ENCODE results near the gene HS6ST3.
A peak's percentile ranks its signal among the peaks of the same experiment; 100 is the strongest.
"Not testable (repeated sequence)": the region's sequence is repeated elsewhere in the genome, so short reads cannot be mapped to it uniquely, and the experiment has no call there.

The HS6ST3 gene

DNA sequence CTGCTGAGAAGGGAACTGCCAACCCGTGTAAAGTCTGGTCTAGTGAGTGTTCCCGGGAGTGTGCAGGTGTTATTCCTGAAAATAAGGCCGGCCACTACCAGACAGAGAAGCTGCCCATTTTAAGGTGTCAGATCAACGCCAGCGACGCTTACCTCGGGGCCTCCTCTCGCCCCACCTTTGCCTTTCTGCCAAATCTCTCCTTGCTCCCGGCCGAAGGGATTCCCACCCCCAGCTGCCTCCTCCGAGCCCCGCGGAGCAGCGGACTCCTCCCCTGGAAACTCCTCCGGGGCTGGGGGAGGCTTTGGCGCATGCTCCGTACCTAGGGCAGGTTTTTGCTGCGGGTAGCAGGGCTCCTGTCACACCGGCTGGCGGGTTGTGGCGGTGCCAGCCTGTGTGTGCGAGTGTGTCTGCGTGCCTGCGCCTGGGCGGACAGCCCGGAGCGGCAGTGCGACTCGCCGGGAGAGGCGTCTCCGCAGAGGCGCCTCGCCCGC lies at the start of gene HS6ST3:
TSS of gene HS6ST3 (plus strand) at position 359 of the 491 bp plus-strand sequence.
- peak; percentile 40 for DNase-seq

DNA sequence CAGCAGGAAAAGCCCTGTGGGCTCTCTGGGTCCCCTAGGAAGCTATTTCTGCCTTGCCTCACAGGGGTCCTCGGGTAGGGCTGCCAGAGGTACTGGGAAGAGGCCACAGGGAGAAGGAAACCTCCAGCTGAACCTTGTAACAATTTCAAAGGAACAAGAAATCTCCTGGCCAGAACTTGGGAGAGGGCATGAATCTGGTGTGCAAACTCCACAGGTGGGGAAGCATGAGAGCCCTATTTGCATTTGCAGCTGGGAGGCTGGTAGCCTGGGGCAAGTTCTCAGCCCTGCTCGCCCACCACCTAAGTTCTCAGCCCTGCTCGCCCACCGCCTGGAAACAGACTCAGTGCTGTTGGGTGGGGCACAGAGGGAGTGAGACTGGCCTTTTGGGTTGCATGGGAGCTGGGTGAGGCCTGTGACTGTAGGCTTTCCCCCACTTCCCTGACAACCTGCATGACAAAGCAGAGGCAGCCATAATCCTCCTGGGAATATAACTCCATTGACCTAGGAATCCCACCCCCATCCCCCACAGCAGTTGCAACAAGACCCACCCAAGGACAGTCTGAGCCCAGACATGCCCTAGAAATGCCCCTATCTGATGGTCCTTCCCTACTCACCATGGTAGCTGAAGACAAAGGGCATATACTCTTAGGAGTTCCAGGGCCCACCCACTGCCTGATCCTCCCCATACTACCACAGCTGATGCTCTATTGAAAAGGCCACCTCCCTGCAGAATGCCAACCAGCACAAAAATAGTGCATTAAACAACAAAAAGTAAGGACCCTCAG lies 48.4 kb upstream of the HS6ST3 start:
- no peak for DNase-seq

DNA sequence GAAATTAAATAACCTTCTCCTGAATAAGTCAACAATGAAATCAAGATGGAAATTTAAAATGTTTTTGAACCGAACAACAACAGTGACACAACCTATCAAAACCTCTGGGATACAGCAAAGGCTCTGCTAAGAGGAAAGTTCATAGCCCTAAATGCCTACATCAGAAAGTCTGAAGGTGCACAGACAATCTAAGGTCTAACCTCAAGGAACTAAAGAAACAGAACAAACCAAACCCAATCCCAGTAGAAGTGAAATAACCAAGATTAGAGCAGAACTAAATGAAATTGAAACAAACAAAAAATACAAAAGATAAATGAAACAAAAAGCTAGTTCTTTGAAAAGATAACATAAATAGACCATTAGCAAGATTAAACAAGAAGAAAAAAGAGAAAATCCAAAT lies 45.7 kb upstream of the HS6ST3 start:
- DNase-seq, result no peak

DNA sequence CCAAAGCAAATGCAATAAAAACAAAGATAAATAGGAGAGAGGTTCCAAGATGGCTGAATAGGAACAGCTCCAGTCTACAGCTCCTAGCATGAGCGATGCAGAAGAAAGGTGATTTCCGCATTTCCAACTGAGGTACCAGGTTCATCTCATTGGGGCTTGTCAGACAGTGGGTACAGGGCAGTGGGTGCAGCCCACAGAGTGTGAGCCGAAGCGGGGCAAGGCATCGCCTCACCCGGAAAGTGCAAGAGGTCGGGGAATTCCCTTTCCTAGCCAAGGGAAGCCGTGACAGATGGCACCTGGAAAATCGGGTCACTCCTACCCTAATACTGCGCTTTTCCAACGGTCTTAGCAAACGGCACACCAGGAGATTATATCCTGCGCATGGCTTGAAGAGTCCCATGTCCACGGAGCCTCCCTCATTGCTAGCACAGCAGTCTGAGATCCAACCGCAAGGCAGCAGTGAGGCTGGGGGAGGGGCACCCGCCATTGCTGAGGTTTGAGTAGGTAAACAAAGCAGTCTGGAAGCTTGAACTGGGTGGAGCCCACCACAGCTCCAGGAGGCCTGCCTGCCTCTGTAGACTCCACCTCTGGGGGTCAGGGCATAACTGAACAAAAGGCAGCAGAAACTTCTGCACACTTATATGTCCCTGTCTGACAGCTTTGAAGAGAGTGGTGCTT lies 43.3 kb upstream of the HS6ST3 start:
- not testable (repeated sequence) for DNase-seq

DNA sequence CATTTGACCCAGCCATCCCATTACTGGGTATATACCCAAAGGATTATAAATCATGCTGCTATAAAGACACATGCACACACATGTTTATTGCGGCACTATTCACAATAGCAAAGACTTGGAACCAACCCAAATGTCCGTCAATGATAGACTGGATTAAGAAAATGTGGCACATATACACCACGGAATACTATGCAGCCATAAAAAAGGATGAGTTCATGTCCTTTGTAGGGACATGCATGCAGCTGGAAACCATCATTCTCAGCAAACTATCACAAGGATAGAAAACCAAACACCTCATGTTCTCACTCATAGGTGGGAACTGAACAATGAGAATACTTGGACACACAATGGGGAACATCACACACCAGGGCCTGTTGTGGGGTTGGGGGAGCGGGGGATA lies 39.0 kb upstream of the HS6ST3 start:
- DNase-seq, result not testable (repeated sequence)

DNA sequence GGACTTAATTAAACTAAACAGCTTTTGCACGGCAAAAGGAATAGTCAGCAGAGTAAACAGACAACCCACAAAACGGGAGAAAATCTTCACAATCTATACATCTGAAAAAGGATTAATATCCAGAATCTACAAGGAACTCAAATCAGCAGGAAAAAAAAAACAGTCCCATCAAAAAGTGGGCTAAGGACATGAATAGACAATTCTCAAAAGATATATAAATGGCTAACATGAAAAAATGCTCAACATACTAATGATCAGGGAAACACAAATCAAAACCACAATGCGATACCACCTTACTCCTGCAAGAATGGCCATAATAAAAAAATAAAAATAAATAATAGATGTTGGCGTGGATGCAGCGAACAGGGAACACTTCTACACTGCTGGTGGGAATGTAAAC lies 38.4 kb upstream of the HS6ST3 start:
- DNase-seq, result not testable (repeated sequence)

DNA sequence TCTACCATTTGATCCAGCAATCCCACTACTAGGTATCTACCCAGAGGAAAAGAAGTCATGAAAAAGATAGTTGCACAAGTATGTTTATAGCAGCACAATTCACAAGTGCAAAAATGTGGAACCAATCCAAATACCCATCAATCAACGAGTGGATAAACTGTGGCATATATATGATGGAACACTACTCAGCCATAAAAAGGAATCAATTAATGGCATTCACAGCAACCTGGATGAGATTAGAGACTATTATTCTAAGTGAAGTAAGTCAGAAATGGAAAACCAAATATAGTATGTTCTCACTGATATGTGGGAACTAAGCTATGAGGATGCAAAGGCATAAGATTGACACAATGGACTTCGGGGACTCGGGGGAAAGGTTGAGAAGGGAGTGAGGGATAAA lies 38.0 kb upstream of the HS6ST3 start:
- not testable (repeated sequence) for DNase-seq

DNA sequence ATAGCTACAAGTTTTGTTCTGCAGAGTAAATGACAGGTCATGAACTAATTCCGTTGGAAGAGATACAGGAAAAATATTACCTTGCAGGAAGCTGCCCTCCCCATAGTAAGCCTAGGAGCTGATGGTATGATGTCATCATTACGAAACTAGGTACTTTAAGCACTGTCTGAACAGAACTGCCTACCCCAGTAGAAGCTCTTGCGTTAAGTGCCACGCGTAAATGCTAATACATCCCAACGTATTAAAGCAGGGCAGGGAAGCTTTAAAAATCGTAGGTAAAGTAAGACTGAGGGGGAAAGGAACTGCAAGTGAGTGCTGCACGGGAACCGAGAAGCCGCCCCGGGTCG lies 37.3 kb upstream of the HS6ST3 start:
- DNase-seq, result peak; percentile 37

DNA sequence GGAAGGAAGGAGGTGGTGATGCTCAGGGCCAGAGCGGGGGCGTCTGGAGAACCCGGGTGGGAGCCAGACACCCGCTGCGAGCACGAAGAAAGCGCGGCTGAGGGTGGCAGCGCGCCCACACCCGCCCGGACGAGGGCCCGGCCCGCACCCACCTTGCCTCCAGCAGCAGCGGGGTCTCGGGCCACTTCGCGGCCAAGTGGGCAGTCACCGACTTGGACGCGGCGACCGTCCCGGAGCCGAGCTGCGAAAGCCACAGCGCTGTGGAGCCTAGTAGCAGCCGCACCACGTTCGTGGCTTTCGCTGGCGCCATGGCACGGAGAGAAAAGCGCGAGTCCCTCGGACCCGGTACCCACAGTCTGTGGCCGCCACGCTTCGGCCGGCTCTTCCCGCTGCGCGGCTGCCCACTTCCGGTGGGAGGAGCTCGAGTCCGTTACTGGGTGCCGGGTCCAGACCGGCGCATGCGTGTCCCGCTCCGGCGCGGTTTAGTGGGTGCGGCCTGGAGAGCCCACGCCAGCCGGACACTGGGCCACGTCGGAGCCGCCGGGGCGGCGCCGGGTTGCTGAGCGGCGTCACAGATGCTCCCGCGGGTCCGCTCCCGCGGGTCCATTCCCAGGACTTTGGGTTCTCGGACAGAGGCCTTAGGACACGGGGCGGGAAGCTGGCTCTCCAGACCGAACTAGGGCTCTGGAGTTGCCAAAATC lies 36.8 kb upstream of the HS6ST3 start, which contains the start of gene UGGT2:
TSS of gene UGGT2 (minus strand) at position 399 of the 701 bp plus-strand sequence. CDS start at position 310, 89 bp downstream.
- peak; percentile 78 for DNase-seq

DNA sequence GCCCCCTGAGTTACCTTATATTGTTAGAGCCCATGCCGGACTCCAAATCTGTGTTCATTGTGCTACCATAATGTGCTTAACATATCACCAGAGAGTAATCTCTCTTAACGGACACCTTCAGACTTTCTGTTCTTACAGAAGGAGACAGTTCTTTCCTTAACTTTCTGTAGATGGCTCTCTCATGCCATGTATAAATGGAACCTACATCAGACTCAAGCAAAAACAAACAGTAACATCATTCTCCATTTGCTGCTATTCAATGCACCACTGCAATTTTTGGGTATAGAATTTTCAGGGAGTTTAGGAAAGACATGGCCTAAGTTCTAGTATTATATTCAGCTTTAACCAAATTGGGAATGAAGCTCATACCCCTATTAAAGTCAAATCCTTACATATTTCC lies 24.1 kb upstream of the HS6ST3 start:
- no peak for DNase-seq

DNA sequence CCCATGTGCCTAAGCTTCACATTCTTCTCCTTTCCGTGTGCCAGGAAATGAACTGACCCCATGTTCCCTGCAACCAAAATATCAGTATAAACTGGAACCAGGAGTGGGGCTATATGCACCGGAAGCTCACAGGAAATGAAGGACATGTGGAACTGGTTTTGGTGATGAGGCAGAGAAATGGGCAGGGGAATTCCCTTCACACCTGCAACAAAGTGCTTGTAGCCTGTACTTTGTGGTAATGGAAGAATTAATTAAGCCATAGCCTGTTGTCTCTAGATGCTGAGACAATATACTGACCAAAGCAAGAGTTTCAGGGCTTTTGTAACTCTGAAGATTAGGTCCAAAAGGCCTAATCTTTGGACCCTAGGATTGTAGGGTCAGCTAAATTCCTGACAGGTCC lies 21.2 kb upstream of the HS6ST3 start:
- DNase-seq, result no peak

DNA sequence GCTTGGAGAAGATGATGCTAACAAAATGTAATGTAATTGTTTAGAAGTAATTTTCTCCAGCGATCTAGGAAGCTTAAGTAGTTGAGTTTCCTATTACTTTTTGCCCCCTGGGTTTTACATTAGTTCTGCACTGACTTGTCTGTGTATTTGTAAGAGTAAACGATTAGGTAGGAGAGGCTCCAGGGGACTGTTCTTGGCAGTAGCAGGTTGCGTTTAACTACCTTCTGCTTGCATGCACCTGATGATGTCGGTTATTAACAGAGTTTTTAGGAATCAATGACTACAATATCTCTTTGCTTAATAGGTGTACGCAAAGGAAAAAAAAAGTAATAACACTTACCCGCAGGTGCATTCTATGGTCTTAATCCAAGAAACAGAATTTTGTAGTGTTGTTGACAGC lies 18.4 kb upstream of the HS6ST3 start:
- DNase-seq, result no peak

DNA sequence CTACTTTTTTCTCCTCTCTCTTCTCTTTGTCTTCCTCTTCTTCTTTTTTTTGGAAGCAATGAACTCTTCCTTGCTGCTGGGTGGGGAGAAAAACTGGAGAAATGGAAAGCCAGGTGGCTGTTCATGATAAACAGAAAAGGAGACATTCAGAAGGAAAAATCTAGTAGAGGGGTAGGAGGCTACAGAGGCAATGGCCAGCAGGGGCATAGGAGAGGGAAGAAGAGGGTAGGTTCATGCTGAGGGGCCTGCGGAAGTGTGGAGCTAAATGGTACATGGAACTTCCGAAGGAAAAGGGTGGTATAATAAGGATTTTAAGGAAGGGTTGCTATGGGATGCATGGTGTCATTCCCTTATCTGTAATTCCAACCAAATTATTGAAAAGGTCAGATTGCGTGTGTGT lies 17.5 kb upstream of the HS6ST3 start:
- no peak for DNase-seq

DNA sequence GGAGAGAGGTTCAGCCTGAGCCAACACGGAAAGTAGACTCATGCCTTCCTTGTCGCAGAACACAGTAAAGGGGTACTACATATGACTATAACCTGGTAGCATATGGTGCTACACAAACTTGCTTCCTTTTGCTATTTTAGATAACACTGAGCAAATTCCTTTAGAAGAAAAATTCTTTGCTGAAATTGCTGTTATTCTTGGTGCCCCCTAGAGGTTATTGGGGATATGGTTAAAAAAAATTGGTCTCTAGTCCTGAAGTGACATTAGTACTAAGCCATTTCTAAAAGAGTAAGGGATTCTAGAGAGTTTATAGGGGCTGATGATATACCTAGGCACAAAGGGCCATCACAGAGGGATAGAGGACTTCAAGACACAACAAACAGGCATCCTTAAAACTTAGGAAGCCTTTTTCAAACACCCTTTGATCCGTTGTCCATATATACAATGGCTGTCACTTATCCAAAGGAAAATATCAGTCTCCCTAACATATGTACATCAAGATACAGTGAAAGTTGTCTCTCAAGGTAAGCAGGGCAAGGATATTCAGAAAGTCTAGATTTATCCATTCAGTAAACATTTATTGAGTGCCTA lies 13.9 kb upstream of the HS6ST3 start:
- DNase-seq, result no peak

DNA sequence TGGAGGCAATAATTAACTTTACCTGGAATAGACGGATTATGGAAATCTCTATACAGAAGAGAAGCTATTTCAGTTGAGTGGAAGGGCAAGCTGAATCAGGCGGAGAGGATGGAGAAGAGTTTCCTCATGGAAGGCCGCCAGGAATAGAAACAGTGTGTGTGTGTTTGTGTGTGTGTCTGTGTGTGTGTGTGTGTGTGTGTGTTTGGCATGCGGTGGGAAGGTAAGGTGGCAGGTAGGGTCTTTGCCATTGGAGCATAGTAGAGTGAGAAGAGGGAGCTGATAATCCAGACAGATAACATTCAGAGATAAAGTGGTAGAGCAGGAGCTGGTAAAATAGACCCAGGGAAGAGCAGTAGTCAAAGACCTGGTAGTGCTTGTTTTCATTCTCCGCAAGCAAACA lies 9.2 kb upstream of the HS6ST3 start:
- DNase-seq, result no peak

DNA sequence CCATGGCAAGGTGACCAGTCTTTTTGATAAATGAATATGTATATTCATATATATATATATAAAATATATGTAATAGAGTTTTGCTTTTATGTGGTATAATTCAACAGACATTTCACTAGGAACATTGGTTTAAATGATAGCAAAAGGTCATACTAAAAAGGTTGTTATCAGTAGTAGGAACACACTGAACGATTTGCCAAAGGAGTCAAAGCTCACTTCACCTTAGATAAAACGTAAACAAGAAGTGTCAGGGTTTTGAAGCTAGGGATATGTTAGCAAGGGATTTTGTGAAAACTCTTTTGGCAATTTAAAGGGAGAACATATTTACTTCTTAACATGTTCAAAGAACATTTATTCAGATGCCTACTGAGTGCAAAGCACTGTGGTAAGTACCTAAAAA lies 8.0 kb upstream of the HS6ST3 start:
- no peak for DNase-seq

DNA sequence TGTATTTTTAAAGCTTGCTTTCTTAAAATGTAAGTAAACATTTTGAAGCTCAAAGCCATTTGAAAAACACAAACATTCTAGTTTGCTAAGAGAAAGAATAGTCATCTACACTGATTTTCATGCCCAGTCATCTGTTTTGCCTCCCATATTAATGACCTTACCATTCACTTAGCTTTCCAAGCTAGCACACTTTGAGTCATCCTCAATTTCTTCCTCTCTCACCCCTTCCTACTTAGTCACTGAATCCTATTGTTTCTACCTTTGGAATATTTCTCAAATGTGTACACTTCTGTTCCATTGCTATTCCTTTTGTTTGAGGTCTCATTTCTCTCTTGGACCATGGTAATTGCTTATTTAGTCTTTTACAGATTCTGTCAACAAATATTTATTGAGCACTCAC lies 7.3 kb upstream of the HS6ST3 start:
- DNase-seq, result no peak

DNA sequence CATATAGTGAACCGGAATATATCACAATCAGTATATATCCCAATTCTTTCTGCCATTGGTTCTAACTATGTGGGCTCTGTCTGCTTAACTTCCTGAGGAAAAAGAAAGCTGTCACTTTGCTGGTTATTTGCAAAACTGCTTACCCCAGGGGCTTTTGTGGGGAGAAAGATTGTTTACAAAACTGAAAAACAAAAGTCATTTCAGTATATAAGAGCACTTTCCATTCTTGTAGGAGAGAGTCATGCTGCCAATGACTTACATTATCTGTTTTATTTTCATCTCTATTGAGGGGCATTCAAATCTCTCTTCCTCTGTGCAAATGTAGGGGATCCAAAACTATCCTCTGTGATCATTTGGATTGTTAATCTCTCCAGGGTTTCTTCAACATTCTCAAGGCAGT lies 3.2 kb upstream of the HS6ST3 start:
- DNase-seq, result no peak

DNA sequence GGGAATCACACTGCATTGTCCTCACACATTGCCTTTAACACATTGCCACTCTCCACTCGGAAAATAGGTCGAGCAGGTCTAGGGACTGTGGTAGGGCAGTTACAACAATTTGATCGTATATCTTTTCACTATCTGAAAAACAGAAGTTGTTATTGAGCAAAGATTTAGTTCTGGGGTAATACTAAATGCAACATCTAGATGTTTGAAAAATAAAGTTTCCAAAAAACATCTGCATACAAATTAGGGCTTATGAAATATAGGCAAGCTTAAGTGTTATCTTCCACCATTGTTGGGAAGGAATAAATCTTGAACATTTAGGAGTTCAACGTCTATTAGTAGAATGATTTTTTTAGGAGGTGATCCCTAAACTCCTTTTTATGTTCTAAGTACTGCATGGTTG lies 768 bp upstream of the HS6ST3 start:
- DNase-seq, result no peak

DNA sequence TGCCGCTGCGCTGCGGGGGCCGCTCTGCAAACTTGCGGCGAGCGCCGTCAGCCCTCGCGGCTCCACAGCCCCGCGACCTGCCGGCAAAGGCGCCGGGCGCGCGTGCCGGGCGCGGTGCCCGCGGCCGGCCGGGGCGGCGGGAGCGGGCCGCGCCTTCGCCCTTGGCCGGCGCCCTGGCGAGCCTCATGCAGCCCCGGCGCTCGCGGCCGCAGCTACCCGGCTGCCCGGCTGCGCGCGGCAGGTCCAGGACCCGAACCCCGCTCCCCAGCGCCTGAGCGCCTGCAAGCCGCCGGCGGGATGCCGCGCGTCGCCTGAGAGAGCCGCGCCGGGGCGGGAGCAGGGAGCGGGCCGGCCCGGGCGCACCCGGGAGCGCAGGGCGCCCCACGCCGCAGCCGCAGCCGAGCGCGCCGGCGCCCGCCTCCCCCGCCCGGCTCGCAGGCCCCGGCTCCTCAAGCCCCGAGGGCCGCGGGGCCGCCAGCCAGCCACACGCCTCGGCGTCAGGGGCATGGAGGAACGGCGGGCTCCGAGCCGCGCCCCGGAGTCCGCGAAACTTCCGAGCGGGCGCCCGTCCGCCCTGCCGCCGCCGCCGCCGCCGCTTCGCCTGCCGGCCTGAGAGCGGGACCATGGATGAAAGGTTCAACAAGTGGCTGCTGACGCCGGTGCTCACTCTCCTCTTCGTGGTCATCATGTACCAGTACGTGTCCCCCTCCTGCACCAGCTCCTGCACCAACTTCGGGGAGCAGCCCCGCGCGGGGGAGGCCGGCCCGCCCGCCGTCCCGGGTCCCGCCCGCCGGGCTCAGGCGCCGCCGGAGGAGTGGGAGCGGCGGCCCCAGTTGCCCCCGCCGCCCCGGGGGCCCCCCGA lies 564 bp downstream of the HS6ST3 start:
- no peak for DNase-seq

DNA sequence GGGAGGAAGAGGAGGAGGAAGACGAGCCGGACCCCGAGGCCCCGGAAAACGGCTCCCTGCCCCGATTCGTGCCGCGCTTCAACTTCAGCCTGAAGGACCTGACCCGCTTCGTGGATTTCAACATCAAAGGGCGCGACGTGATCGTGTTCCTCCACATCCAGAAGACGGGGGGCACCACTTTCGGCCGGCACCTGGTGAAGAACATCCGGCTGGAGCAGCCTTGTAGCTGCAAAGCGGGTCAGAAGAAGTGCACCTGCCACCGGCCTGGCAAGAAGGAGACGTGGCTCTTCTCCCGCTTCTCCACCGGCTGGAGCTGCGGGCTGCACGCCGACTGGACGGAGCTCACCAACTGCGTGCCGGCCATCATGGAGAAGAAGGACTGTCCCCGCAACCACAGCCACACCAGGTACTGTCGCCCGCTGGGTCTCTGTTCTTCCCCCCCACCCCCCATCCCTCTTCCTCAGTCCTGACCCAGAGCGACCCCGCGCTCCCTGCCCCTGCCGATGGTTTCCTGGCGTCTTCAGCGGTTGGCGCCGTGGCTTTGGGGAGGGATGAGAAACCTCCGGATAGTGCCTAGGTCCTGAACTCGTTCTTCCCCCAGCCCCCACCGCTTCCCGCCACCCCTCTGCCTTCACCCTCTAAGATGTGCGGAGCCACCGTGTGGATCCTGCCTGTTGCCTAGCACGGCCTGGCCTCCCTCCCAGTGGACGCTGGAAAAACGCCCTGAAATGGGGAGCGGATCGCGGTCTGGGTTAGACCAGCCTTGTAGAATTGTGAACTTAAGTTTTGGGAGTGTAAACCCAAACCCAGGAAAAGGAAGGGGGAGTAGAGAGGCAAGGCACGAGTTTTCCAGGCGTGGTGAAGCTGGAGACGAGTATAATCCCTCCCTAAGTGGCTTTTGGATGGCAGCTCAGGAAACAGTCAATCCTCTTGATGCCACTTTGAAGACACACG lies 1.5 kb downstream of the HS6ST3 start:
- no peak for DNase-seq

Data from NCI-H510A (cell line).